Breast epithelium (tissue), 4 donors: ENCODE data around the gene TRIO. TPM values are rescaled to one million over a fixed set of nuclear protein-coding genes. Genes with fewer than 3 reads are reported as not detected.

Experiments used
- DNase-seq, 2 donors: peaks; one replicate each; pipeline ENCODE4 v3.0.0-alpha.2; 2019; ENCODE audit warnings: low spot score in 2 of 2
- H3K27ac ChIP-seq, 2 donors: fragments of 200-600 bp; sonication (generic) in 1 of 2; one replicate each; pipeline ENCODE4 v1.5.1; 2016 to 2019; ENCODE audit warnings: mild to moderate bottlenecking in 1 of 2
- H3K27me3 ChIP-seq, 2 donors: fragments of 200-600 bp; sonication (generic) in 1 of 2; one replicate each; pipeline versions ENCODE4 v1.5.1 to v1.6.0; 2017 to 2019; ENCODE audit warnings: control low read depth in 1 of 2, mild to moderate bottlenecking in 1 of 2
- H3K36me3 ChIP-seq: fragments of 200-600 bp; one replicate; pipeline ENCODE4 v1.5.1; 2019
- H3K4me1 ChIP-seq, 2 donors: fragments of 200-600 bp; sonication (generic); one replicate each; pipeline ENCODE4 v1.5.1; 2016 to 2019; ENCODE audit warnings: control low read depth in 1 of 2
- H3K4me3 ChIP-seq, 3 donors: fragments of 200-600 bp; sonication (generic); 1 replicate in 2 of 3; 2 replicates in 1 of 3; pipeline ENCODE4 v1.5.1; 2016 to 2019; ENCODE audit warnings: mild to moderate bottlenecking in 3 of 3, moderate library complexity in 2 of 3
- H3K9me3 ChIP-seq, 2 donors: fragments of 200-600 bp; sonication (generic) in 1 of 2; one replicate each; pipeline ENCODE4 v1.5.1; 2016 to 2019; ENCODE audit warnings: control low read depth in 1 of 2
- POLR2A ChIP-seq: fragments of 450-650 bp; IDR thresholded peaks from one replicate; pipeline ENCODE4 v1.6.1; 2016; ENCODE audit warnings: antibody characterized with exemption, mild to moderate bottlenecking, moderate library complexity
- POLR2AphosphoS5 ChIP-seq, 3 donors: sonication (generic); formaldehyde crosslinking; IDR thresholded peaks; one replicate each; pipeline ENCODE4 v1.6.1; 2017; ENCODE audit warnings: antibody characterized with exemption in 3 of 3
- intact Hi-C: fragments of 100-400 bp; cut with DNase I; formaldehyde crosslinking; loops from one replicate; pipeline ENCODE4 v1.15.1; 2023; ENCODE audit warnings: low total_unique reads
- total RNA-seq, 3 donors: library from RNA; depleted of rRNA; stranded (reverse); fragments of >200 nt; gene quantifications; one replicate each; pipeline ENCODE4 v1.1.0, GENCODE V29; 2016
- TF ChIP-seq, protein P1 (sequence below), 3 donors: fragments of 450-650 bp; IDR thresholded peaks; one replicate each; pipeline ENCODE4 v1.5.1; 2016 to 2017; ENCODE audit warnings: antibody characterized with exemption in 3 of 3, mild to moderate bottlenecking in 3 of 3, moderate library complexity in 3 of 3

Gene TRIO
- total RNA-seq, 3 donors from 2014 or later, result 191 to 209 (median 193) TPM

DNA sequence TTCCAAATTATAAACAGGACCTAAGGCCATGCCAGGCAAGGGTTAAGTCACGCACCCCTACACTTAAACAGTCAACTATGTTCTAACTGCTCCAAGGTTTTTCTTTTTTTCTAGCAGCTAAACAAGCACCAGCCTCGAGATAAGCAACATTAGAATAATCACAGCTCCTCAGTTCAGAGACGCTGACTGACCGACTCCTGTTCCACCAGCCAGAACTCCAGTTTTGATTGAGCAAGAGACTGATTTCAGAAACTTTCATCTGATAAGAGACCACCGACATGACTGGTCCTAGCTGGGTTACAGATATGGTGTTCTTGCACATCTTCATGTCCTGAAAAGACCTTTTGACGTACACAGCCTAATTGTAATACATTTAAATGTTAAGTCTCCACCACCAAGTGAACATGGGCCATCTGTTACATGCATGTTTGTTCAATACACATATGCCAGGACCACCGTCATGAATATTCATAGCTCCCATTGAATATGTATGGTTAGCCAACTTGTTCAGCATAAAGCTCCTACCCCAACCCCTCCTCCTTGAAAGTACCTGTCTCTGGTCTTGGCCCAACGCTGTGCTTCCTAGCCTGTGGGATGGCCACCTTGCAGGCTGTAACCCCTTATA, 414.8 kb downstream of the TRIO start:
- Histone ChIP-seq H3K9me3 (no peaks in the 10 kb centered on the region), H3K27ac (no peak overlapping the region), H3K27me3 (no peaks in the 10 kb centered on the region), H3K4me3 (no peak overlapping the region), H3K36me3 (no peaks in the 10 kb centered on the region), H3K4me1 (no peaks in the 10 kb centered on the region)
- TF ChIP-seq, protein P1, sequence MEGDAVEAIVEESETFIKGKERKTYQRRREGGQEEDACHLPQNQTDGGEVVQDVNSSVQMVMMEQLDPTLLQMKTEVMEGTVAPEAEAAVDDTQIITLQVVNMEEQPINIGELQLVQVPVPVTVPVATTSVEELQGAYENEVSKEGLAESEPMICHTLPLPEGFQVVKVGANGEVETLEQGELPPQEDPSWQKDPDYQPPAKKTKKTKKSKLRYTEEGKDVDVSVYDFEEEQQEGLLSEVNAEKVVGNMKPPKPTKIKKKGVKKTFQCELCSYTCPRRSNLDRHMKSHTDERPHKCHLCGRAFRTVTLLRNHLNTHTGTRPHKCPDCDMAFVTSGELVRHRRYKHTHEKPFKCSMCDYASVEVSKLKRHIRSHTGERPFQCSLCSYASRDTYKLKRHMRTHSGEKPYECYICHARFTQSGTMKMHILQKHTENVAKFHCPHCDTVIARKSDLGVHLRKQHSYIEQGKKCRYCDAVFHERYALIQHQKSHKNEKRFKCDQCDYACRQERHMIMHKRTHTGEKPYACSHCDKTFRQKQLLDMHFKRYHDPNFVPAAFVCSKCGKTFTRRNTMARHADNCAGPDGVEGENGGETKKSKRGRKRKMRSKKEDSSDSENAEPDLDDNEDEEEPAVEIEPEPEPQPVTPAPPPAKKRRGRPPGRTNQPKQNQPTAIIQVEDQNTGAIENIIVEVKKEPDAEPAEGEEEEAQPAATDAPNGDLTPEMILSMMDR (IDR thresholded peaks at IDR 0.05), result no peak
- no peak for TF ChIP-seq POLR2A
- TF ChIP-seq POLR2AphosphoS5 (IDR thresholded peaks at IDR 0.05), result no peak
- intact Hi-C loops, result no loop called here
- DNase-seq, result no peak

Other genes with a start within 250 kb of the TRIO start
- gene DNAH5, start 198.7 kb upstream of the TRIO start, total RNA-seq, result 10 to 100 TPM in 1 of 3 donors, 1 to 10 TPM in 1, under 1 TPM in 1; 0.48 to 14.4 (median 3.8) TPM